HG02981 (cell line): ENCODE measurements around the gene DIAPH2.
A peak's percentile ranks its signal among the peaks of the same experiment; 100 is the strongest.

Experiments used
- ATAC-seq: cut with Tn5 transposase; IDR thresholded peaks from one replicate; pipeline ENCODE4 v1.9.1; 2021; ENCODE audit warnings: mild to moderate bottlenecking, moderate library complexity; ENCODE audit not compliant: unreplicated experiment

The DIAPH2 gene

GRCh38 chrX:97446298-97446882, 761.7 kb downstream of the DIAPH2 start:
- ATAC-seq: no peak

- no peak for ATAC-seq
Observed at GRCh38 chrX:97447306-97447705, 762.7 kb downstream of the DIAPH2 start.

GRCh38 chrX:97452283-97452682, 767.6 kb downstream of the DIAPH2 start:
- no peak for ATAC-seq

DNA sequence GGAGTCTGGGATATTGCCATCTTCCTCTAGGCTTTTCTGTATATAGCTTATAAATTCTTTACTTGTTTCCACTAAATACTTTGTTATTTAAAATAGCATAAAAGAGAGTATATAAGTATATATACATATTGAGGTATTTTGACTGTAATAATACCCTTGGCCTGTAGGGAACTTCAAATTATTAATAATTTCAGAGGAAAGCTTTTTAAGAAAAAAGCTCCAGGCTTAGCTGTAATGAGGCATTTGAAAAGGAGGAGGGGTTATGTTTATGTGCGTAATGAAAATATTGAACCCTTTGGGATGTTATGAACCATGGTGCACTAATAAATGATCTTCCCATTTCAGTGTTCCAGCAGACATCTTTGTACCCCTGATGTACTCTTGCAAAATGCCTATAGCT, 777.1 kb downstream of the DIAPH2 start:
- ATAC-seq: no peak

- no peak for ATAC-seq
Observed at GRCh38 chrX:97471071-97471470, 786.4 kb downstream of the DIAPH2 start.

DNA sequence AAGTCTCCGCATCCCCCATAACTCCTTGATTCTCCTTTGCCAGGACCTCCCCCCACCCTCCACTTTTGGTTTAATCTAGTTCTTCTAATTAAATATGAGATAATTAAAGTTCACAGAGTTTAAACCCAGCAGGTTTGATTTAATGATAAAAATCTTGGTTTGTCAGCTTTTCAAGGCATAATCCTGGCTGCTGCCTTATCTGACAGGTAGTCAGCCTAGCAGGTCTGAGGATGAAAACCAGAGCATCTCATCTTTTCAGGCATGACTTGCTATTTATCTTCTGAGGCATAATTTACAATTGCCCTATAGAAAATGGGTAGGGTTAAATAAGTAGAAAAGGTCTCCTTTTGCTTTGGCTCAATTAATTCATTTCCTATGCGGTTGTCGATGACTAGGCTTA, 790.3 kb downstream of the DIAPH2 start:
- ATAC-seq: no peak

- no peak for ATAC-seq
Observed at GRCh38 chrX:97479106-97479890, 794.7 kb downstream of the DIAPH2 start.

GRCh38 chrX:97481228-97481627, 796.6 kb downstream of the DIAPH2 start:
- no peak for ATAC-seq

DNA sequence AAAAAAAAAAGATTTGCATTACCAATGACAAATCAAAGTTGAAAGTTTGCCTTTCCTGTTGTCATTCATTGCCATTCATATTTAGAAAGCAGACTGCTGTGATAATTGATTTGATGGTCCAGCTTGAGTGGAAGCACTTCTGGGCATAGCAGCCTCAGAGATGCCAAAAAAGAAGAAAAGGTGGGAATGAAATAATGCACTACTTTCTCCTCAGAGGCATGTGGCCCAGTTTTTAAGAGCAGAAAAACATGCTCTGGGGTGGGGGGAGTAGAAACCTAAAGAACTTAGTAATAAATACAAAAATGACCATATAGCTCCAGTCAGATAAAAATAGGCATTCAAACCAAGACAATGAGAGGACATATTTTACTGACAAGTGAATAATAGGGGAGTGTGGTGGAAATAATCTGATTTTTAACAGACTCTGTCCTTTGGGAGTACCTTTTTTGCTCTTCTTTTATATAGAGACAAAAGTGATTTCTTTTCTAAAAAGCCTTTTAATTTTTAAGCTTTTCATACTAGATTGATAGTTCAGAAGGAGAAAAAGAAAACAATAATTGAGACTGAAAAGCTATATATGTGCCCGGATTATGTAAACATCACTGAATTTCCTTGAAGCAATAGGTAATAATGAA, 798.1 kb downstream of the DIAPH2 start:
- no peak for ATAC-seq

DNA sequence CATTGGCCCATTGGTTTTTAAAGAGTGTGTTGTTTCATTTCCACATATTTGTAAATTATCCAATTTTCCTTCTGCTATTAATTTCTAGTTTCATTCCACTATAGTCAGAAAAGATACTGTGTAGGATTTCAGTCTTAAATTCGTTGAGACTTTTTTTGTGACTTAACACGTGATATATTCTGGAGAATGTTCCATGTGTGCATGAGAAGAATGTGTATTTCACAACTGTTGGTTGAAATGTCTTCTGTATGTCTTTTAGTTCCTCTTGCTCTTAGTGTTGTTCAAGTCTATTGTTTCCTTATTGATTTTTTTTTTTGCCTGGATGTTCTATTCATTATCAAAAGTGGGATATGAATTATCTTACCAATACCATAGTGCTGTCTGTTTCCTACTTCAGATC, 806.0 kb downstream of the DIAPH2 start:
- no peak for ATAC-seq

DNA sequence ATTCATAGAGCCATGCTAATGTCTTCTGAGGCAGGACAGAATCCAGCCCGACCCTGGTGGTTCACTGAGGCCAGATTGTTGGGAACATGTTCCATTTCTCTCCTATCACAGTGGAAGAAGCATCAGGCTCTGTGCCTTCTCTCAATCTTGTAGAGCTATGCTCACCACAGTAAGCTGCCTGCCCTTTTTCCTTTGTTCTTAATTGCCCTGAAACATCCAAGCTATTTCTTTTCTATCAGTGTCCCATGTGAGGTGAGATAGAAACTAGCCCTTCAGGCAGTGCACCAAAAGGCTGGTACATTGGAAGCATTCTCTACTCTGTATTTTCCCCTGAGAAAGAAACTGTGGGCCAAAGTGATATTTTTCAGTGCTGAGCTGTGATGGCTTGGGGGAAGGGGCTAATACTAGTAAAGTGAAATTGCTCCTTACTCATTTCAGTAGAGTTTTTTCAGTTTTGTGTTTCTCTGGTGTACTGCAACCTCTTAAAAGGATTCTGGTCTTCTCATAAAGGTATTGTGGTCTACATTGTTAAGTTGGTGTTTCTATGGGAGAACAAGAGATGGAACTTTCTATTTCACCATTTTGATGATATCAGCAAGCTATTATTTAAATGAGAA, 810.2 kb downstream of the DIAPH2 start:
- ATAC-seq: peak; percentile 95

DNA sequence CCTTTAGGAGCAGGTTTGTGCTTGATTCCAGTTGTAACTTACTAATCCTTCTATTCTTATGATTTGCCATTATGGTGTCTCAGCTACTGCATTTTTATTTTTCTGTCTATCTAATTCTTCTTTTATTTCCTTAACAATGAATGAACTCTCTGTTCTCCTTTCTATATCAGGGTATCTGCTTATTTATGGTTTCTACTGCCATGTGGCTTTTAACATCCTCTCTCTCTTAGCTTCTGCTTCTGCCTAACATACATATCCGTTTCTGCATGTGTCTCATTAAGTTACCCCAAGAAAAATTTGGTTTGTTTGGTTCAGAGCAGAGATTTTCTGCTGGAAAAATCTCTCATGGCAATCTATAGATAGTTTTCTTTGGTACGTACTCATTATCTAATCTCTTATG, 813.5 kb downstream of the DIAPH2 start:
- peak; percentile 54 for ATAC-seq

GRCh38 chrX:97504431-97504830, 819.8 kb downstream of the DIAPH2 start:
- no peak for ATAC-seq

DNA sequence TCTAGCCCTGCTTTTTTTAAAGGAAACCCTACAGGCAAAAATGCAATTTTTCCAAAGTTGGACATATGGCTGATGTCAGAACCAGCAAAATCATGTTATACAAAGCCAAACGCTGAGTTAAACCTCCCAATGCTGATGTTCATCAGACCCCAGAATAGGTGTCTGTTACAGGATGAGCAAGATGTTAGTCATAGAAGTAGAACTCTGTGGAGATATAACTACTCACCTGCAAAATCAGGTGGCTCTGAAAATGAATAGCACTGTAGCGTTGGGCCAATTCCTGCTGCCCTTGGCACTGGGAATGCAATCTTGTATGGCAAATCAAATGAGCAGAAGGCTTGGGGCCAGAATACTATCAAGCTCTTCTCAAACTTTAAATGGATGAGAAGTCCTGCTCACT, 833.1 kb downstream of the DIAPH2 start:
- no peak for ATAC-seq

DNA sequence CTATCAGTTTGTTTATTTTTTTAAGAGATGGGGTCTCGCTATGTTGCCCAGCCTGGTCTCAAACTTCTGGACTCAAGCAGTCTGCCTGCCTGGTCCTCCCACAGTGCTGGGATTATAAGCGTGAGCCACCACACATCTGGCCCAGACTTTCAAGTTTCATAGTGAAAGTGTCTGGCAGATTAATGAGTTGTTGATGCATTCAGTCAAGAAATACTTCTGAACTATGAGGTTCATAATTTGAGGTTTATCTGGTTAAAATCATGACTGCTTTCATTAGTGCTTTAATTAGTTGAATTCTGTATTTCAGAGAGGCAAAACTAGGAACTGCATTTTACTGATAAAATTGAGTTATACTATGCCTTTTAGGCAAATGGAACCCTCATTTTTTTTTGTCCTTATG, 837.7 kb downstream of the DIAPH2 start:
- no peak for ATAC-seq

GRCh38 chrX:97524340-97524739, 839.7 kb downstream of the DIAPH2 start:
- ATAC-seq: no peak

DNA sequence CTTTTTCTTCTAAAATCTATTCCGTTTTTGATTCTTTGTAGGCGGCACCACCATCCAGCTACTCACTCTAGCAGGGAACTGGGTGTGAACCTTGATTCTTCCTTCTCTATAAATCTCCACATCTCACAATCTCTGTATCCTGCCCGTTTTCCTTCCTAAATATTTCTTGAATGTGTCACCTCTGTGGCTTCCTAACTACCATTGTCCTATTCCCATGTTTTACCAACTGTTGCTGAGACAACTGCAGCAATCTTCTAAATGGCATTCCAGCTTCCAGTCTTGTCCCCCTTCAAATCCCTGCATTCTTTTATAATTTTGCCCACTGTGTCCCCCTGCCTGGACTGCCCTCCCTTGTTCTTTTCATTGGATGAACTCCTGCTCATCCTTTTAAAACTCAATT, 840.4 kb downstream of the DIAPH2 start:
- ATAC-seq: no peak

GRCh38 chrX:97525981-97526380, 841.3 kb downstream of the DIAPH2 start:
- ATAC-seq: no peak

DNA sequence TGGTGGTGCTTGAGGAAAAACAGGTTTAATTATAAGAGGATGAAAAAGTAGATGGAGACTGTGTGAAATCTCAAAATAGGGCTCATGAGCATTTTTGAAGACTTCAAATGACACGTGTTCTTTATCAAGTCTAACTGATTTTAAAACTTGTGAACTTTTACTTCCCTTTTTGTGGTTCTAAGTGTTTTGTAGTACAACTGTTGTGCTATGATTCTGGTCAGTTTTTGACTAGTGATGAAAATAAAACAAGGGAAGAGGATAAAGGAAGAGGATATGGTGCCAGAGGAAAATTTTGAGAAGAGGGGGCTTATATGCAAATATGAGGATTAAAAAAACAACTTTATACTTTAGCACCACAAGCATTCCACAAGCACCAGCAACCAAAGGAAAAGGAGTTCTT, 843.1 kb downstream of the DIAPH2 start:
- no peak for ATAC-seq

DNA sequence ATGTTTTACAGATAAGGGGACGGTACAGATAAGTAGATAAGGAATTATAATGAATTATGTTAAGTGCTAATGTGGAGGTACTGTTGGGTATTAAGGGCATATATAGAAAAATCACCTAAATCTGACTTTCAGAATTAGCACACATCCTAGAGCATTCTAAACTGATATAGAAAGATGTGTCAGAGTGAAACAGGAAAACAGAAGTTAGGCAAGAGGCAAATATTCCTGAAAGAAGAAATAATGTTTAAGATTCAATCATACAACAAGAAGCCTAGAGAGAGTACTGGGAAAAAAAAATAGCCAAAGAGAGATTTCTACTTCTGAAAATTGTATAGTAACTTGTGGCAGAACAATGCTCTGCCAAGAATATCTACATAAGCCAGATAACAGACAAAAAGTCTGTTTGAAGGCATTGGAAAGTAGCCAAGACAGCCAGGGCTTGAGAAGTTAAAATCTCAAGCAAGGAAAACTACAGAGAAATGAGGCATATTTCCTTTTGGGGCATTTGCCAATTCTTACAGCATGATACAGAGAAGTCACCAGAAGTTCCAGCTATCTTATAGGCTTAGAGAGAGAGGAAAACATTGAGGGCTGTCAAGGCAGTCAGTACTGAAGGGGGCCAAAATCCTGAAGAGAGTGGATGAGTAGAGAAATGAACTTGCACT, 845.0 kb downstream of the DIAPH2 start:
- no peak for ATAC-seq

DNA sequence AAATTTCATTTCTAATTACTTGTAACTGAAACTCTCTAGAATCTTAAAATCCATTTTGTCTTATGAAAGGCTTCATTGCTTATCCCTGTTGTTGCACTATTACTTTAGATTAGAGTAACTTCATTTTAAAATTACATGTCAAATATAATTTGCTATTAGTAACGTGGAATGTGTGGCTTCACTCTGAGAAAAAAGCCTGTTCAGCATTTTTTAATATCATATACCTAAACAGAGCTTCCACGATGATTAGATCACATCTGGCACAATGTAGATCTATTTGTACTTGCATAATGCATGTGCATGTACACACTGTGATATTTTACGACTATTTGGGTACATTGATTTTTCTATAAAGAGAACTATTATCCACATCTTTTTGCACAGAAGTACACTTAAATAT, 847.2 kb downstream of the DIAPH2 start:
- ATAC-seq: no peak
